Ishikawa (cell line): ENCODE results near the gene EXT2.

ENCODE experiments used
- CEBPB ChIP-seq: IDR thresholded peaks from 2 replicates; pipeline ENCODE4 v1.6.1; 2012
- CREB1 ChIP-seq: IDR thresholded peaks from 2 replicates; pipeline ENCODE4 v1.6.1; 2012; ENCODE audit warnings: low read depth
- EGR1 ChIP-seq: IDR thresholded peaks from 2 replicates; pipeline ENCODE4 v1.6.1; 2012
- EP300 ChIP-seq: IDR thresholded peaks from 2 replicates; pipeline ENCODE4 v1.6.1; 2012; ENCODE audit warnings: borderline replicate concordance
- FOXM1 ChIP-seq: IDR thresholded peaks from 2 replicates; pipeline ENCODE4 v1.6.1; 2012; ENCODE audit warnings: low read depth, borderline replicate concordance
- NFIC ChIP-seq: IDR thresholded peaks from 2 replicates; pipeline ENCODE4 v1.6.1; 2012
- RAD21 ChIP-seq: IDR thresholded peaks from 2 replicates; pipeline ENCODE4 v1.6.1; 2012; ENCODE audit warnings: low read depth
- REST ChIP-seq: IDR thresholded peaks from 2 replicates; pipeline ENCODE4 v1.6.1; 2012; ENCODE audit warnings: low read depth, mild to moderate bottlenecking
- TAF1 ChIP-seq: IDR thresholded peaks from 2 replicates; pipeline ENCODE4 v1.6.1; 2012; ENCODE audit warnings: low read depth, mild to moderate bottlenecking
- TCF12 ChIP-seq: IDR thresholded peaks from 2 replicates; pipeline ENCODE4 v1.6.1; 2012; ENCODE audit warnings: low read depth
- TEAD4 ChIP-seq: IDR thresholded peaks from 2 replicates; pipeline ENCODE4 v1.6.1; 2012
- USF1 ChIP-seq: IDR thresholded peaks from 2 replicates; pipeline ENCODE4 v1.6.1; 2012
- YY1 ChIP-seq: IDR thresholded peaks from 2 replicates; pipeline ENCODE4 v1.6.1; 2012; ENCODE audit warnings: low read depth
- ZBTB7A ChIP-seq: IDR thresholded peaks from 2 replicates; pipeline ENCODE4 v1.6.1; 2012; ENCODE audit warnings: low read depth
- TF ChIP-seq, protein P1 (sequence below): IDR thresholded peaks from 2 replicates; pipeline ENCODE4 v1.6.1; 2012

EXT2 gene

GRCh38 chr11:44258190-44258489, 162.7 kb downstream of the EXT2 start:
- TF ChIP-seq ZBTB7A (no peak), RAD21 (peak; percentile 35; the same call in 1 of the 2 replicates), USF1 (no peak), CREB1 (no peak), CEBPB (no peak), REST (peak; percentile 36; the same call in 1 of the 2 replicates), EGR1 (no peak)

DNA sequence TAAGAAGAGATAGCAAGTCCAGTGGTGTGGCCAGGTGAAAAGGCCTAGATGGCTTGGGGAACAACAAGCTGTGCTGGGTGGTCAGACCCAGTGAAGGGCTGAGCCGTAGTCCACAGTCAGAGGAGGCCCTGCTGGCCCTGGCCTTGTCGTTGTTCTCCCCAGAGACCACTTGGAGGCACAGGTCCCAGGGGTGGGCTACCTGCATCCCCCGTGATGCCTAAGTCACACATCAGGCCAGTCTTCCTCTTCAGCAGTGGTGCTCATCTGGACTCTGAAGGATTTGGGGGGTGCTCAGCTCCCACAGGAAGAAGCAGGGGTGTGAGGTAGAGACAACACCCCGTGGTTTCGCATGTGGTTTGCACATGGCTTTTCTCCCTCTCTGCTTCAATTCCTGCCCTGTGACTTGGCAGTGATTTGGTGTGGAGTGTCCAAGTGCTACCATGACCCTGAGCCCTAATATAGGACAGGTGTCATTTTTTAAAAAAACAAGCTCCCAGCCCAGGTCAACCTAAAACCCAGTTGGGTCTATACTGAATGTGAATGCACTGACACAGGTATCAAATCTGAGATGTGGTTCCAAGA, 163.5 kb downstream of the EXT2 start:
- TF ChIP-seq CREB1 (no peak), TEAD4 (no peak), FOXM1 (no peak), NFIC (no peak), CEBPB (no peak)

DNA sequence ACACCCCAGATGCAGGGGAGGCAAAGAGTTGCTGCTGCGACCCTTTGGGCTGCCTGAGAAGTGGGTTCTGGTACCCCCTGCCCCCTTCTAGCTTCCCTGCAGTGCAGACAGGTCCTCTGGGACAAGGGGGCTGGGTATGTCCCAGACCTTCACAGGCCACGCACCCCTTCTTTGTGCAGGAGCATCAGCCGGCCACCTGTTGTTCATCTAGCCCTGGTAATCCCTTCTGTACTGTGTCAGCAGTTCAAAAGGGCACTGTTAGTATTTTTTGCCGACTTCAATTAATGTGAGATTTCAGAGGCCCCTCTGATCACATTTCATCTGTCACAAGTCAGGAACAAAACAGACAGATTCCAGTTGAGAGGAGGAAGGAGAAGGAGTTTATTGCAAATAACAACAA, 164.6 kb downstream of the EXT2 start:
- TF ChIP-seq RAD21 (no peak), ZBTB7A (no peak), TEAD4 (no peak), EGR1 (no peak), TCF12 (no peak), USF1 (no peak), REST (no peak), CREB1 (no peak), YY1 (no peak)

GRCh38 chr11:44261800-44262591, 166.5 kb downstream of the EXT2 start:
- TF ChIP-seq, protein P1, sequence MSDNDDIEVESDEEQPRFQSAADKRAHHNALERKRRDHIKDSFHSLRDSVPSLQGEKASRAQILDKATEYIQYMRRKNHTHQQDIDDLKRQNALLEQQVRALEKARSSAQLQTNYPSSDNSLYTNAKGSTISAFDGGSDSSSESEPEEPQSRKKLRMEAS, result no peak
- TF ChIP-seq CEBPB (no peak), TCF12 (no peak), TEAD4 (no peak), EGR1 (no peak), FOXM1 (no peak), NFIC (no peak), ZBTB7A (no peak), USF1 (no peak), RAD21 (no peak), YY1 (no peak), CREB1 (no peak)

DNA sequence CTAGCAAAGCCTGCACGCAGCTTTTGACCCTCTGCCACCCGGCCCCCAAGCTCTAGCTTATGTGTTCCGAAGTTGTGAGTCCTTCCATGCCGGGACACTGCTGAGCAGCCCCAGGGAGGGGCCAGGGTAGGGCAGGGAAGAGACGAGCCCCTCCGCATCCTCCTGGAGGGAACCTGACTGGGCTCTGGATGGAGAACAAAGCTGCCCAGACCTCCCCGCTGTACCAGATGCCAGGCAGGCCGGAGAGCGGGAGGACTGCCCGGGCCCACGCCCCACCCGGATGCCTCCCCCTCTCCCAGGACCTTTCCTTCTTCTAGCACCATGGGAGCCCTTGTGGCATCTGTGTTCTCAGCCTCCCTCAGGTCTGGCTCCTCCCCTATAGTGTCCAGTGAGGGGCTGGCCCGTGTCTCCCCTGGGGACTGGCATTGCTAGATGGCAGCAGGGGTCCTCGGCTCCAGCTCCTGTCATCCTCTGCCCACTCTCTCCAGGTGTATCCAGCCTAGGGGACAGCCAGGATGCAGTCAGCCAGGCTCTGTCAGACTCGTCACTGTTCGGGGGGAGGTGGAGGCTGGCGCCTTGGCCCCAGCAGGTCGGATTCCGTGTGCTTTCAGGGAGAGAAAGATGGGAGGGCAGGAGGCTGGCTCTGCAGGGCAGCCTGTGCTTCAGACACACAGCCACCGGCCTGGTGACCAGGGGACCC, 168.4 kb downstream of the EXT2 start:
- TF ChIP-seq CEBPB, result no peak
- TF ChIP-seq REST, result no peak
- no peak for TF ChIP-seq USF1
- TF ChIP-seq CREB1, result no peak
- no peak for TF ChIP-seq TEAD4
- no peak for TF ChIP-seq EGR1
- TF ChIP-seq NFIC, result no peak
- TF ChIP-seq YY1, result no peak
- TF ChIP-seq, protein P1, result no peak
- no peak for TF ChIP-seq ZBTB7A
- no peak for TF ChIP-seq TCF12
- TF ChIP-seq TAF1, result no peak
- no peak for TF ChIP-seq EP300
- no peak for TF ChIP-seq RAD21
